Uterus (tissue), 2 donors: Measurements from ENCODE around the gene CLMP.

Source experiments
- CTCF ChIP-seq, 4 experiments: fragments of 200-600 bp in 2 of 4; fragments of 450-650 bp in 2 of 4; sonication (generic) in 2 of 4; IDR thresholded peaks; one replicate each; pipeline ENCODE4 v1.5.1; 2016 to 2019; ENCODE audit warnings: antibody characterized with exemption in 4 of 4, mild to moderate bottlenecking in 2 of 4, moderate library complexity in 1 of 4
- POLR2A ChIP-seq, 2 donors: fragments of 450-650 bp; IDR thresholded peaks; one replicate each; pipeline ENCODE4 v1.6.1; 2016; ENCODE audit warnings: antibody characterized with exemption in 2 of 2, mild to moderate bottlenecking in 1 of 2, moderate library complexity in 1 of 2

- TF ChIP-seq CTCF (IDR thresholded peaks at IDR 0.05) (no peak), POLR2A (IDR thresholded peaks at IDR 0.05) (no peak)
Observed at GRCh38 chr11:123176785-123177184, 18.3 kb downstream of the CLMP start.
